GM21423 (cell line): ENCODE results near the gene WEE2.
"Not testable (repeated sequence)": the region's sequence is repeated elsewhere in the genome, so short reads cannot be mapped to it uniquely, and the experiment has no call there.

Experiments used
- ATAC-seq: cut with Tn5 transposase; IDR thresholded peaks from one replicate; pipeline ENCODE4 v1.9.1; 2021; ENCODE audit warnings: mild to moderate bottlenecking, moderate library complexity; ENCODE audit not compliant: unreplicated experiment

The WEE2 gene

DNA sequence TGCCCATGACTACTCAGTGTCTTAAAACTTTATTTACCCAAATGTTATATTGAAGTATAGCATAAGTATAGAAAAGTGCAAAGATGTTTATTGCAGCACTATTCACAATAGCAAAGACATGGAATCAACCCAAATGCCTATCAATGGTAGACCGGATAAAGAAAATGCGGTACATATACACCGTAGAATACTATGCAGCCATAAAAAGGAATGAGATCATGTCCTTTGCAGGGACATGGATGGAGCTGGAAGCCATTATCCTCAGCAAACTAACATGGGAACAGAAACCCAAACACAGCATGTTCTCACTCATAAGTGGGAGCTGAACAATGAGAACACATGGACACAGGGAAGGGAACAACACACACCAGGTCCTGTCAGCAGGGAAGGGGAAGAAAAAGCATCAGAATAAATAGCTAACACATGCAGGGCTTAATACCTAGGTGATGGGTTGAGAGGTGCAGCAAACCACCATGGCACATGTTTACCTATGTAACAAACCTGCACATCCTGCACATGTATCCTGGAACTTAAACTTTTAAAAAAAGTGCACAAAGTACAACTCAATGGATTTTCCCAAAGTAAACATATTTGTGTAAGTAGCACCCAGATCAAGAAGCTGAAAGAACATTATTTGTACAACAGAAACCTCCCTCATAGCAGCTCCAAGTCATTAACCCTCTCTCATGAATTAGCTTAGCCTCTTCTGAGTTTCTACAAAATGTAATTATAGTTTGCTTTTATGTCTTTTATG lies 18.9 kb upstream of the WEE2 start:
- not testable (repeated sequence) for ATAC-seq

DNA sequence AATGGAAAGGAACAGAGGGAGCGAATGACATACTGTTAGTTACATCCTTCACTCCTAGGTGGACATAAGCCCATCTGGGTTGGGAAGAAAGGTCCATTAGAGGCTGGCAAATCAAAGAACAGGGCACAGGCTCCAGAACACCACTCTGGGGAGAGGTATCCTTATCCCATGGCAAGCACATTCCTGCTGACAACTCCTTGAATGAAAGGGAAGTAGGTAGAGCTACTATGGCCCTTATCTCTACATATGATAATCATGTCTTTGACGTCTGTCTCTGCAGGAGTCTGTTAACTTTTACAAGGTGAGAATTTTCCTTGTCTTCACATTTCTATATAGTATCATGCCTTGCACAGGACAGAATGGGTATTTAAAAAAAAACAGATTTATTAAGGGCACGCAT lies 16.6 kb upstream of the WEE2 start:
- ATAC-seq: no peak

DNA sequence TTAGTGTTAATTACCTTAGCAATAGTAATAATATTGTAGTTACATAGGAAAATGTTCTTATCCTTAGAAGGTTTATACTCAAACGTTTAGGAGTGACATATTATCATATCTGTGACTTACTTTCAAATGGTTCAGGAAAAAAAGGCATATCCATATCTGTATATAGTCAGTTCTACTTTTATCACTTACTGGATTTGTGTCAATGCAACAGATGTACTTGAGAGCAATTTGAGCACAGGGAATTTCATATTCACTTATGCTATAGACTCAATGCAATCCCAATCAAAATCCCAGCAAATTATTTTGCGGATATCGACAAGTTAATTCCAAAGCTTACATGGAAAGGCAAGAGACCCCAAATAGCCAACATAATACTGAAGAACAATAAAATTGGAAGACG lies 16.2 kb upstream of the WEE2 start:
- ATAC-seq: no peak

DNA sequence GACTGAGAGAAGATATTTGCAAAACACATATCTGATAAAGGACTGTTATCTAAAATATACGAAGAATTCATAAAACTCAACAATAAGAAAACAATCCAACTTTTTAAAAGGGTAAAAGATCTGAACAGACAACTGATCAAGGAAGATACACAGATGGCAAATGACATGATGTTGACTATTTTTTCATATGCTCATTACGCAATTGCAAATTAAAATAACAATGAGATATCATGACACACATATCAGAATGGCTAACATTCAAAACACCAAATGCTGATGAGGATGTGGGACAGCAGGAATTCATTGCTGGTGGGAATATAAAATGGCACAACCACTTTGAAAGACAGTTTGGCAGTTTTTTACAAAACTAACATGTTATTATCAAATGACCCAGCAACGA lies 15.1 kb upstream of the WEE2 start:
- no peak for ATAC-seq

DNA sequence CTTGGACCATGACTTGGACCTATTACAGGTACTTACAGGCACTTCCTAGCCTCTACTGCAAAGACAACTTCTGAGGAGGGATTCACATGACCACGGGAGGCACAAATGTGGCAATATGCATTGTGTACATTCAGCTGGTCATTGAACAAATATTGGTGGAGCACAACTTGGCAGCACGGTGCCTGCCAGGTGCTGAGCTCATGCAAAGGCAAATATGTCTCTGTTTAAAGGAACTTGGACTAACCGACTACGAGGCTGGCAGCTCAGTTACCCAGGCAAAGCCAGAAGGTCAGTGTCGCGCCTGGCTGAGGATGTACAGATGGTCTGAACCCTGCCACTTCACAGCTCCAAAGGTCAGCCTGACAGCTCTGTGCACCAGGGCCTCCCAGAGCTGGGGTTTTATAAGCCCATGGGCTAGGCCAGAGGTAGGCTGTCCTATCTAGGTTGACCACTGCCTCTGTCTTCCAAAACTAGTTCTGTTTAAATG lies 12.3 kb upstream of the WEE2 start:
- ATAC-seq: no peak

DNA sequence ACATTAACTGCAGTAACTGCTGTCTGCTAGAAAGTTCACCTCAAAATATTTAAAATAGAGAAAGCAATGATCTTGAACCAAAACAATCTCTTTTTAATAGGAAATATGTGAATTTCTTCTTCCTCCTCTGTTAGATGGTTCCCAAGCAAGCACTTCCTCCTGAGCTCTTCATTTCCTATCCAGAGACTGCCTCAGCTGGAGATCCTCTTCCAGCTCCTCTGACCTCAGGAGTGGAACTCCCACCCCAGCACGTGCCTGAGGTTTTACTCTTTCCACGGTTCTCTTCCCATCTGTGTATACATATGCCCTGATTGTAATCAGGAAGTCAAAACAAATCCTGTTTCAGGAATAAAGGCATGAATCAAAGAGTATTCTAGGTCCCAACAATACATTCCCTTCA lies 11.8 kb upstream of the WEE2 start:
- no peak for ATAC-seq

DNA sequence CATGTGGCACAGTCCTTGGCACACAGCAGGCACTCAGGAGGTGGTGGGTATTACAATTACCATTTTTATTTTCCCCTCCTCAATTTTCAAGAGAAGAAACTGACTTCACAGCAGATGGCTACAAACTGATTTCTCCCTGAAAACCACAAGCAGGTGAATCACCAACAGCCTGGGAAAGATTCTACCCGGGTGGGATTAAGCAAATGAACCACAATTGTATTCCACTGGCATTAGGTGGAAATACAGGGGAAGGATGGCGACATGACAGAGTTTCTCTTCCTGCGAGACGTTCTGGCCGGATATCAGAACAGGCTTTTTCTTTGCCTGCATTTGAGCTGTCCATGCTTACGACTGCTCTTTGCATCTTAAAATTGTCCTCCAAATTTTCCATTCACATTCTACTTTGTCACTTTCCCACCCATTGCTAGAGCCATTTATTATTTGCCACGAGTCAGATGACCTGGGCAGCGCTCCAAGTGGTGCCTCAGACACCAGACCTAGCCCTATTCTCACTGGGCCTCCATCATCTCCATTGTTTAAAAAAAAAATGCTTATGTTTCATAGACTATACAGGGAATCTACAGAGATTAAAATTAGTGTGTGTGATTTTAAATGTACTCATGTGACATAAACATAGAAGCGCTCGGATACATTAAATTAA lies 10.8 kb upstream of the WEE2 start:
- ATAC-seq: no peak

DNA sequence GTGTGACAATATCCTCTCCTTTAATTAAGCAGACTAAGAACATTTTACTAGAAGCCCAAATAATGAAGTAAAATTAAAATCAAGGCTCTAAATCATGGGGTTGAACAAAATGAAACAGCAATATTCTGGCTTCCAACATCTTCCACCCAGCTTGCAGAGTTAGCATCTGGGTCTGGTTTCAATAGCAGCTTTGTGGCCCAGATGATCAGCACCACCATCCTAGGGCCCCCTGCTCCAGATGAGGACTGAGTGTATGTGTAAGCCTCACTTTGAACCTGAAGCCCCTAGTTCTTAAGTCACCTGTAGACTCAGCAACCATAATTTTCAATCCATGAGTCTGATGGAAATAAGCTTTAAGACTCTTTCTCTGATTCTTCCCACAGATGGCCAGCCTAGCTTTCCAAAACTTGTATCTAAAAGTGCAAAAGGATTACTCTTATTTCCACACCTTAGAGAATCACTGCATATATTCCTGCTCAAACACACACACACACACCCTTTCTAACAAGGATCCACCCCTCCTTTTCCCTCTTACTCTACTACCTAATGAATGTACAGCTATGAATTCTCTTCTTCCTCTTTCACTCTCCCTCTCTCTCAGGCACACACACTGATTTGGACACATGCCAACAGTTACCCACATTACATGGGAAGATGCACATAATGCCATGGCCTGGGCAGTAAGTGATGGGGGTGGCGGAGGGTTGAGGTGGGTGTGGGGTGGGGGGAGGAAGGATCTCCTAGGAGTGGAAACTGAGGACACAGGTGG lies 9.7 kb upstream of the WEE2 start:
- no peak for ATAC-seq

DNA sequence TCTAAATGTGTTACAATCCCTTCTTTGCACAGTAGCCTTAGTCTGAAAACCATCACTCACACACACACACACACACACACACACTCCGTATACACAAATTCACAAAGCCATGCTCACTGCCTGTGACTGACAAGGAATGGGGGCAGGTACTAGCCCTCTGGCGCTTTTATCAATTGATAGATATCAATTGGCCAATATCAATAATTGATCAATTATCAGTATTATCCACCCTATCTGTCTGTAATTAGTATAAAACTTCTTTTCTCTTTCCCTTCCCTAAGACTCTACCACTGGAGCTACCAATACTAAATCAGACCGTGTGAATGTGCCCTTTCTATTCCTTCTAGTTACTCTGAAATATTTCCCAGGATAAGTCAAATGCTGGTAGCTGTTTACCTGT lies 8.3 kb upstream of the WEE2 start:
- no peak for ATAC-seq

DNA sequence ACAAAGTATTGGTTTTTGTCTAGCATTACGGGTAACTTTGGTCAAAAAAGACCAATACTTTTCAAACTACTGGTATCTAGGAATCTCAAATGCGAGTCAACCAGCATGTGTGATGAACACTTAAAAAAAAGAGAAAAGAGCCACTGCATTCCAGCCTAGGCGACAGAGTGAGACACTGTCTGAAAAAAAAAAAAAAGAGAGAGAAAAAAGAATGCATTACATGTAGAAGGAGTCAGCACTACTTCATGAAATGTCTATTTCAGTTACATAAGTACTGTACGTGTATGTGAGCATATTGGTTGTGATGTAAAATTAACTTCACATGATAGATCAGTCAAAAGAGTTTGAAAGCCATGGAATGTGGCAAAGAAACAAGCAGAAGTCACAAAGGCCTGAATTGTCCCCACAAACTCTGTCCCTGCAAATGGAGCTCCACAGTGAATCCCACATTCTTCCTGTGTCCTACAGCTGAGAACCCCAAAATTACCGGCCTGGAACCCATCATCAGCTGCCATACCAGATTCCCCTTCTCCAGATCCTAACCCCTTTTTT lies 7.8 kb upstream of the WEE2 start:
- no peak for ATAC-seq

DNA sequence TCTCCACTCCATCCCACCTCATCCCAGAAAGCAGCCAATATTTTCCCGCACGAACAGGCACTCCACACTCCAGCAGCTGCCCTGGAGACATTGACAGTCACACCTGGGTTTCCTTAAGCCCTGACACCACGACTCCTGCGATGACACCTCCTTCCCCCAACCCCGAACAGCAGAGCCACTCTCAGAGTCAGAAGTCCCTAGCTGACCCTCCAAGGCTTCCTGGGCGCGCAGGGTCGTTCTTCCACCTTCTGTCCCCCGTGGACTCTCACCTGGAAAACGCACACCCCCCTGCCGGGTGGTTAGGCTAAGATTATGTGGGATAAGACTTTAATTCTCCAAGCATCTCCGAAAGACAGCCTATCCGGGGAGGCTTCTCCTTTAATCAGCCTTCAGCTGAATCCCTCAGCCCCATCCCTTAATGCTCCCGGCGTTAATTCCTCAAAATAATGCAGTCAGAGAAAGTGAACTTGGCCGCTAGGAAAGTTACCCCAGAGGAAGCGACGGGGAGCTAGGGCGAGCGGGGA lies 7.2 kb upstream of the WEE2 start:
- ATAC-seq: no peak

DNA sequence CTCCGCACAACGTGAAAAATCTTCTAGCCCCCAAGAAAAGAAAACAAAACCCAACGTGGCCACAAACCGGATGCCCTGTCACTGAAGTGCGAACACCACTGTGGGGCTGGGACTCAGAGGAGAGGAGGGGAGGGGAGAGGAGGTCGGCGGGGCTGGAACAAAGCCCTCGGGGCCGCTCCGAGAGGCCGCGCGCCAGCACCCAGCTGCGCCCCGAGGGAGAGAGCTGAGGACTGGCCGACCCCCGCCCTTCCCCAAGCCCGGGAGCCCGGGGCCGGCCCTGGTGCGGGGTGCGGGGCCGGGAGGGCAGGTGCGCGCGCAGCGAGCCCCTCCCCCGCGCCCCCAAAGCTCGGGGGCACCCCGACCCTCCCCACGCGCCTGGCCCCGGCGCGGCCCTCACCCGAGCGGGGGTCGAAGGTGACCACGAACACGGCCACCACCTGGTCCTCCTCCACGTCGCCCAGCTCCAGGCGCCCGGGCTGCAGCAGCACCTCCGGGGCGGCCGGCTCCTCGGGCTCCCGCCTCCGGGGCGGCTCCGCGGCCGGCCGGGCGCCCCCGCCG lies 6.6 kb upstream of the WEE2 start:
- peak; percentile 84 for ATAC-seq

DNA sequence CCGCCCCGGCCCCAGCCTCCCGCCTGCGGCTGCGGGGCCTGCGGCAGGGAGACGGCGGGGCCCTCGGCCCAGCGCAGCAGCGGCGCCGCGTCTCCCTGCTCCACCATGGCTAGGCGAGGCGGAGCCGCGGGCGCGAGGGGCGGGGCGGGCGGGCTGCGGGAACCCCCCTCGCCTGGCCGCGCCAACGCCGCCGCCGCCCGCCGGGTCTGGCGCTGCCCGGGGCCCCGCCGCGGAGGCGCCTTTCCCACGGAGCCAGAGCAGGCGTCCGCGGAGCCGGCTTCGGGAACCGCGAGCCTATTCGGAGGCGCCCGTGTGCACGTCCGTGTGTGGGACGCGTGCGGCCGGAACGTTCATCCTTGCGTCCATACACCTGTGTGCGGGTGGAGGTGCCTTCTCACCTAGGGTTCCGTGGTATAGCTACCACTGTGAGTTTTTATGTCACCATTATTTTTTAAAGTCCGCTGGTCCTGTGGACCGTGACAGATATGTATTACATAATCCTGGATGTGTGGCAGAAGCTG lies 6.0 kb upstream of the WEE2 start, which contains the start of gene DENND11:
TSS of gene DENND11 (minus strand) at position 120 of the 521 bp plus-strand sequence. CDS start at position 107, 13 bp downstream.
- ATAC-seq: peak; percentile 69

DNA sequence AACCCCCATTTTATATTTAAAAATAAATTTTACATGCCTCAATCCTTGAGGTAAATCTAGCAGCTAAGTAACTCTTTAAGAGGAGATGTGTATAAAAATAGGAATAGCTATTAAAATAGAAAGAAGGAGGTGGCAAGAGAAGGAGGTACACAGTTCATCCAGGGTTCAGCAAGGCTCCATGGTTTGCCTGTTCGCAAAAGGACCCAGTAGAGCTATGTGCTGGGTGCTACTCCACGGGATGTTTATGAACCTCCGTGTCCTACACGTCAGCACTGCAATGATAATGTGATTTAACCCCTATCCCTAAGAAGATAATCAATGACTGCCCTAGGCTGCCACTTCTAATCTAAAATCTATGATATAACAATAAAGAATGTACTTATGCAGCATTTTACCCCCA lies 5.3 kb upstream of the WEE2 start:
- ATAC-seq: no peak

DNA sequence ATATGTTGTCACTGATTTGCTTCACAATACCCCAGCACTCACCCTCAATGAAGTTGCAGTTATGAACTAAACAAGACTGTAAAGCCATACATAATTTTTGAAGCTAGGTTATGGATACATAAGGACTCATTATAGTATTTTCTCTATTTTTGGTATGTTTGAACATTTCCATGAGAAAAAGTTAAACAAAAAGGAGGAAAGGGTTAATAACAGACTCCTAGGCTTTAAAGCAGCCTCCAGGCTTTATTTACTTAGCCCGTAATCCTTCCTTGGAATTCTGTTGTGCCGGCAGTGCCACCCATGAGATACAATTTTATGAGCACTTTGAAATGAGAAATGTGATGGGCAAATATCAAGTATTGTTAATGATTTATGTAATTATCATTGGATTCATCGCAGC lies 4.0 kb upstream of the WEE2 start:
- ATAC-seq: no peak

DNA sequence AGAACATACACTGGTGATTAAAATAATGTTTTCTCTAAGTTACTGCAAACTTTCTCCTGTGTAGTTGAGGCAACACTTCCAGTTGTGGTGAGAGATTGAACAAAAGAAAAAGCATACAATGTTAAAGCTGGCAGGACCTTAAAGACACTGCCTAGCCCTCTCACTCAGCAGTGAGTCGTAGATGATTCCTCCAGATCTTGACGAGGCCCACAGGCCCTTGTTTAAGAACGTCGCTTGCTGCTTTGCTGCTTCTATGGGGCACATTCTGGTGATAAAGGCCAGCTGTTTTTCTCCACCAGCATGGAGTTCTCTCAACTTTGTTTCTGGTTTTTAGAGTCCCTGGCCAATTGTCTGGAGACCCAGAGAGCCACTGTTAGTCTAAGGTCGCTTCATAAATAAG lies 3.4 kb upstream of the WEE2 start:
- no peak for ATAC-seq

DNA sequence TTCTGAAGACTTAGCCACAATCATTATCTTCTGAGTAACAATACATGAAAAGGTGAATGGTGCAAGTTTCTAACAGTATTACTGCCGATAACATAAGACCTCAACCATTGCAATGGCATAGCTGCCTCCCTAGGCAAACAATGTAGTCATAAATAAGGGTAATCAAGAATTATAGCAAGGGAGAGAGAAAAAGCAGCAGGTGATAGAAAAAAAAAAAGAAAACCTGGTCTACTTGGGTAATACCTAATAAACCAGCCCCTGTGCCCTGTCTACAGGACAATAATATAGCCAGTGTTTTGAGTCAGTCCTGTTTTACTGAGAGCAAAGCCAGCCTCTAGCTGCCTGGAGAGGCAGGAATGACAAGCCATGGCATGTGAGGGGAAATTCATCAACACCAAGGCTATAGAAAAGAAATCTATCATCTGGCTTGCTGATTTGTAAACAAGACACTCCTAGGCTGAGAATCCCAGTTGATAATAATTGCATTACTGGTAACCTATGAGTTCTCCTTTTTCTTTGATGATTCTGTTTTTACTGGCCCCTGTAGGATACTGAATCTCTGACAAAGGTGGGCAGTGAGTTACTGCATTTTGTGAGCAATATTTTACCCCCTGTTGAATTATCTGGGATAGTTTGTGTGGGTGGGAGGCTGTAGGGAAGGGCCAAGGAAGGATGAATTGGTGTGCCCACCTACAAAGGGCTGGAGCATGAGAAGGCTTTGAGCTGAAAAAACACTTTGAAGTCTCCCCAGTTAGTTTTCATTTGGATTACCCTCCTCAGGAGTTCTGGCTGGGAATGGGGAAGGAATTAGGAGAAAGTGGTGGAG lies 1.7 kb upstream of the WEE2 start:
- no peak for ATAC-seq

DNA sequence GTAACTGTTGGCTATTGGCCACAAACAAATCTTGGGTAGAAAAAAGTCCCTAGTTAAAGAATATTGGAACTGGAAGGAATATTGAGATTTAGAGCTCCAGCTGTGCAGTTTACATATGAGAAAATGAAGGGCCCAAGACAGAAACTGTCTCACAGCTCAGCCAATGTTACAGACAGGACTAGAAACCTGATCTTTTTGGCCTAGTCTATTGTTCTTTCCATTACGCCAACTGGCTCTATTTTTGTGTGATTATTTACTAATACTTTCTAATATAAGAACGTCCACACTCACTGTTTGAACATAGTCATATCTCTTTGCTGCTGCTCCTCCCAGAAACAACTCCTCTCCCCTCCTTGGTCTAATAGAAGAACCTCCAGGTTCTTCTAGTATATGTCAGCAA lies 1.2 kb downstream of the WEE2 start:
- ATAC-seq: no peak

DNA sequence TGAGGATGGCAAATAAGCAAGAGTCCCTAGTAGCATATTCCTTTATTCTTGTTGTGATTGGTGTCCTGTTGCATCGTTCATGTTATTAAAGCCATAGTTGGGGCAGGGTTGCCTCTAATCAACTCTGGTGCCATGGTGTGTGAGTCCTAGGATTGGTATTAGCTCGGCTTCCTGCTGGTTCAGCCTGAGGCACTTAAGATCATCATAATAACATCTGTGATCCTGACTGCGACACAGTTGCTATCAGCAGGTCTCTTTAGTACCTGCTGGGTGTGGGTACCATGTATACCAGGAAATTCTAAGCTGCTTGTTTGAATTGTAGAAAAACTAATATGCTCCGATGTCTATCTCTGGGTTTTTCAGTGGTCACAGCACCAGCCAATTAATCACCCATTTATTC lies 1.6 kb downstream of the WEE2 start:
- ATAC-seq: no peak

DNA sequence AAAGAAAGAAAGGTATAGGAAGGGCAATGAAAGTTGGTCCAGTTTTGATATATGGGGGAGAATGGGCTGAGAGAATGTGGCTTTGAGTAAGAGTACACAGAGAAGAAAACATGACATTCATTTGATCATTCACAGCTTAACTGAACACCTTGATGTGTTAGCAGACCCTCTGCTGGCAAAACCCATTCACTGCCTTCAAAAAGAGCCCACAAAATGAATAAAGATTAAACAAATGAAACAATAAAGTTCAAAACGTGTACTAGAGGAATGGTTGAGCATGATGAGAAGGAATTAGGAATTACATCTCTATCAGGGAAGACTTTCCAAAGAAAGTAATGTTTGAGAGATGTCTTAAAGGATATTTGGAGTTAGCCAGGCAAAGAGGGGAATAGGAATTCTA lies 2.1 kb downstream of the WEE2 start:
- no peak for ATAC-seq
